ENCODE data around the gene ACADM. TPM values are rescaled to one million over a fixed set of nuclear protein-coding genes. Genes with fewer than 3 reads are reported as not detected.
"Not testable (repeated sequence)": the region's sequence is repeated elsewhere in the genome, so short reads cannot be mapped to it uniquely, and the experiment has no call there.

Gene ACADM
- total RNA-seq, 1 donor from 2014 or later, result 70.3 TPM

- TF ChIP-seq, protein P1, sequence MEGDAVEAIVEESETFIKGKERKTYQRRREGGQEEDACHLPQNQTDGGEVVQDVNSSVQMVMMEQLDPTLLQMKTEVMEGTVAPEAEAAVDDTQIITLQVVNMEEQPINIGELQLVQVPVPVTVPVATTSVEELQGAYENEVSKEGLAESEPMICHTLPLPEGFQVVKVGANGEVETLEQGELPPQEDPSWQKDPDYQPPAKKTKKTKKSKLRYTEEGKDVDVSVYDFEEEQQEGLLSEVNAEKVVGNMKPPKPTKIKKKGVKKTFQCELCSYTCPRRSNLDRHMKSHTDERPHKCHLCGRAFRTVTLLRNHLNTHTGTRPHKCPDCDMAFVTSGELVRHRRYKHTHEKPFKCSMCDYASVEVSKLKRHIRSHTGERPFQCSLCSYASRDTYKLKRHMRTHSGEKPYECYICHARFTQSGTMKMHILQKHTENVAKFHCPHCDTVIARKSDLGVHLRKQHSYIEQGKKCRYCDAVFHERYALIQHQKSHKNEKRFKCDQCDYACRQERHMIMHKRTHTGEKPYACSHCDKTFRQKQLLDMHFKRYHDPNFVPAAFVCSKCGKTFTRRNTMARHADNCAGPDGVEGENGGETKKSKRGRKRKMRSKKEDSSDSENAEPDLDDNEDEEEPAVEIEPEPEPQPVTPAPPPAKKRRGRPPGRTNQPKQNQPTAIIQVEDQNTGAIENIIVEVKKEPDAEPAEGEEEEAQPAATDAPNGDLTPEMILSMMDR (IDR thresholded peaks at IDR 0.05; ENCODE audit: partially characterized antibody, unreplicated experiment), result no peak
- no peaks in the 10 kb centered on the region for H3K9me3 Mint-ChIP-seq (ENCODE audit: unreplicated experiment)
- no peak for DNase-seq
- no peaks in the 10 kb centered on the region for H3K36me3 Mint-ChIP-seq (ENCODE audit: unreplicated experiment)
- no peaks in the 10 kb centered on the region for H3K27me3 Mint-ChIP-seq (ENCODE audit: unreplicated experiment)
- H3K27ac Mint-ChIP-seq (ENCODE audit: unreplicated experiment), result no peak overlapping the region
- H3K4me3 Mint-ChIP-seq (ENCODE audit: unreplicated experiment), result no peak overlapping the region
- no peaks in the 10 kb centered on the region for H3K4me1 Mint-ChIP-seq (ENCODE audit: low read depth, unreplicated experiment)
Measured at GRCh38 chr1:75712306-75712705, 12.2 kb upstream of the ACADM start.

GRCh38 chr1:75719810-75720209 is 4.7 kb upstream of the ACADM start:
- Mint-ChIP-seq H3K27ac (ENCODE audit: unreplicated experiment) (no peak overlapping the region), H3K27me3 (ENCODE audit: unreplicated experiment) (peaks cover 6% of the 10 kb centered on the region), H3K36me3 (ENCODE audit: unreplicated experiment) (no peaks in the 10 kb centered on the region), H3K9me3 (ENCODE audit: unreplicated experiment) (peaks cover 5% of the 10 kb centered on the region), H3K4me3 (ENCODE audit: unreplicated experiment) (no peak overlapping the region), H3K4me1 (ENCODE audit: low read depth, unreplicated experiment) (no peaks in the 10 kb centered on the region)
- DNase-seq, result no peak
- TF ChIP-seq, protein P1 (IDR thresholded peaks at IDR 0.05; ENCODE audit: partially characterized antibody, unreplicated experiment), result no peak

DNA sequence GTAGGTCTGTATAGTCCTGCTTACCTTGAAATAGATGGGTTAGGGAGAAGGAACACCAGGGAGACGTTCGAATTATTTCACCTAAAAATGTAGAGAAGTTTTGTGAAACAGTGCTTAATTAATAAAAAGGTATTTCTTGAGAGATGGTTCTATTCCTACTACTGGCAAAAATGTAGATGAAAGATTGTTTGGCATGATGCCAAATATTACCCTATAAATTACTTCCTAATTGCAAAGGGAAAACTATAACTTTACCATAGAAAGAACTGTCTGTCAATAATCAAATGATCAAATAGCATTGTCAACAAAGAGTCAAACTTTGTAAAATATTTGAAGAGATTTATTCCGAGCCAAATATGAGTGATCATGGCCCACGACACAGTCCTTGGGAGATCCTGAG is 4.2 kb upstream of the ACADM start:
- Mint-ChIP-seq H3K27ac (ENCODE audit: unreplicated experiment) (no peak overlapping the region), H3K9me3 (ENCODE audit: unreplicated experiment) (peaks cover 5% of the 10 kb centered on the region), H3K36me3 (ENCODE audit: unreplicated experiment) (no peaks in the 10 kb centered on the region), H3K4me1 (ENCODE audit: low read depth, unreplicated experiment) (no peaks in the 10 kb centered on the region), H3K27me3 (ENCODE audit: unreplicated experiment) (peaks cover 7% of the 10 kb centered on the region), H3K4me3 (ENCODE audit: unreplicated experiment) (no peak overlapping the region)
- no peak for DNase-seq
- TF ChIP-seq, protein P1 (IDR thresholded peaks at IDR 0.05; ENCODE audit: partially characterized antibody, unreplicated experiment), result no peak

DNA sequence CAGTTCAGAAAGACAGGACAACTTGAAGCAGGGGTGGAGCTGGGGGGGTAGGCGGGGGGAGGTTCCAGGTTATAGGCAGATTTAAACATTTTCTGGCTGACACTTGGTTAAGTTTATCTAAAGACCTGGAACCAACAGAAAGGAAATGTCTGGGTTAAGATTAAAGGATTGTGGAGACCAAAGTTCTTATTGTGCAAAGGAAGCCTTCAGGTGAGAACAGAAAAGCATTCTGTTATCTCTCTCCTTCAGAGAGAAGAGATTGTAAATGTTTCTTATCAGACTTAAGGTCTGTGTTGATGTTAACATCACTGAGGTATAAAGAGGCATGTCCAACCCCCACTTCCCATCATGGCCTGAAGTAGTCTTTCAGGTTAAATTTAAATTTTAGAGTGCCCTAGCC is 3.7 kb upstream of the ACADM start:
- Mint-ChIP-seq H3K4me3 (ENCODE audit: unreplicated experiment) (no peak overlapping the region), H3K36me3 (ENCODE audit: unreplicated experiment) (no peaks in the 10 kb centered on the region), H3K27ac (ENCODE audit: unreplicated experiment) (no peak overlapping the region), H3K9me3 (ENCODE audit: unreplicated experiment) (peaks cover 5% of the 10 kb centered on the region), H3K27me3 (ENCODE audit: unreplicated experiment) (peaks cover 8% of the 10 kb centered on the region), H3K4me1 (ENCODE audit: low read depth, unreplicated experiment) (peaks cover under 1% of the 10 kb centered on the region)
- TF ChIP-seq, protein P1 (IDR thresholded peaks at IDR 0.05; ENCODE audit: partially characterized antibody, unreplicated experiment), result no peak
- DNase-seq, result no peak

DNA sequence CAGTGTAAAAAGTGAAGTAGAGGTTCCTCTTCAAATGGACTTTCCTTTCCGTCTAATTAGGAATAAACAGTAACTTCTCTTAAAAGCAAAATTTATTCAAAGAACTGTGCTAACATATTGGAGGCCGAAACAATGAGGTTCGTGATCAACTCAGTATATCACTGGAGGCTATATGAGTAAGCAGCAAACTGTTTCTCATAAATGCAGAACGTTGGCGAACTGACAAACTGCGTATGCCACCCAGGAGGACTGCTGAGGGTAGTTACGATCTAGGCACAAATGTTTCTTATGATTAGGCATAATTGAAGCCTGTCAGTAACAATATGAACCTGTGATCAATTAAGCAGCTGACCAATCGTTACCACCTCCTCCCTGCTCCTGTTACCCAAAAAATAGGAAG is 2.3 kb upstream of the ACADM start:
- not testable (repeated sequence) for H3K27ac Mint-ChIP-seq (ENCODE audit: unreplicated experiment); H3K4me3 Mint-ChIP-seq (ENCODE audit: unreplicated experiment); DNase-seq; H3K4me1 Mint-ChIP-seq (ENCODE audit: low read depth, unreplicated experiment); H3K9me3 Mint-ChIP-seq (ENCODE audit: unreplicated experiment); H3K36me3 Mint-ChIP-seq (ENCODE audit: unreplicated experiment)
- H3K27me3 Mint-ChIP-seq (ENCODE audit: unreplicated experiment), result peaks cover 11% of the 10 kb centered on the region

- peaks cover 11% of the 10 kb centered on the region for H3K27me3 Mint-ChIP-seq (ENCODE audit: unreplicated experiment)
- H3K4me1 Mint-ChIP-seq (ENCODE audit: low read depth, unreplicated experiment), result peaks cover 14% of the 10 kb centered on the region
- peak overlapping the region; percentile 90 for H3K4me3 Mint-ChIP-seq (ENCODE audit: unreplicated experiment)
- H3K27ac Mint-ChIP-seq (ENCODE audit: unreplicated experiment), result no peak overlapping the region
- TF ChIP-seq, protein P1 (IDR thresholded peaks at IDR 0.05; ENCODE audit: partially characterized antibody, unreplicated experiment), result no peak
- H3K9me3 Mint-ChIP-seq (ENCODE audit: unreplicated experiment), result peaks cover 5% of the 10 kb centered on the region
- H3K36me3 Mint-ChIP-seq (ENCODE audit: unreplicated experiment), result no peaks in the 10 kb centered on the region
- DNase-seq, result no peak
Measured at GRCh38 chr1:75722966-75723365, 1.5 kb upstream of the ACADM start.
